GM23338 (cell line): ENCODE data around the gene ZNRF2. TPM values are rescaled to one million over a fixed set of nuclear protein-coding genes. Genes with fewer than 3 reads are reported as not detected.

Experiments
- ATAC-seq: fragments of 200-7000 bp; cut with Tn5 transposase; 3 replicates; pipeline ENCODE4 v1.9.1; 2020
- DNase-seq: peaks from one replicate; pipeline ENCODE4 v3.0.0-alpha.2; 2015; ENCODE audit warnings: low spot score
- H2AFZ ChIP-seq: fragments of 200-600 bp; sonication (generic); 2 replicates; pipeline ENCODE4 v1.8.0; 2016; ENCODE audit warnings: antibody characterized with exemption, mild to moderate bottlenecking, moderate library complexity
- H3F3A ChIP-seq: fragments of 200-600 bp; sonication (generic); replicated peaks from 2 replicates; pipeline ENCODE4 v1.8.0; 2017; ENCODE audit warnings: antibody characterized with exemption, mixed run types, low read depth
- H3K27ac ChIP-seq: fragments of 200-600 bp; sonication (generic); 2 replicates; pipeline ENCODE4 v1.6.1; 2016; ENCODE audit warnings: low read depth
- H3K27me3 ChIP-seq: fragments of 200-600 bp; sonication (generic); 2 replicates; pipeline ENCODE4 v1.8.0; 2016; ENCODE audit warnings: mild to moderate bottlenecking, mixed run types, moderate library complexity; ENCODE audit not compliant: insufficient read depth
- H3K36me3 ChIP-seq: fragments of 200-600 bp; sonication (generic); 2 replicates; pipeline ENCODE4 v1.8.0; 2016; ENCODE audit warnings: mild to moderate bottlenecking; ENCODE audit not compliant: insufficient read depth
- H3K4me1 ChIP-seq: fragments of 200-600 bp; sonication (generic); 2 replicates; pipeline ENCODE4 v1.8.0; 2016; ENCODE audit warnings: mild to moderate bottlenecking, moderate library complexity; ENCODE audit not compliant: insufficient read depth
- H3K4me2 ChIP-seq: fragments of 200-600 bp; sonication (generic); 2 replicates; pipeline ENCODE4 v1.7.1; 2017; ENCODE audit warnings: mixed run types
- H3K4me3 ChIP-seq: fragments of 200-600 bp; sonication (generic); 2 replicates; pipeline ENCODE4 v1.6.1; 2016; ENCODE audit warnings: mixed run types
- H3K79me2 ChIP-seq: fragments of 200-600 bp; sonication (generic); replicated peaks from 2 replicates; pipeline ENCODE4 v1.8.0; 2017; ENCODE audit warnings: mild to moderate bottlenecking; ENCODE audit not compliant: insufficient read depth
- H3K9me2 ChIP-seq: fragments of 200-600 bp; sonication (generic); 2 replicates; pipeline ENCODE4 v1.8.0; 2017; ENCODE audit not compliant: insufficient read depth
- H4K20me1 ChIP-seq: fragments of 200-600 bp; sonication (generic); replicated peaks from 2 replicates; pipeline ENCODE4 v1.8.0; 2017; ENCODE audit warnings: mild to moderate bottlenecking; ENCODE audit not compliant: insufficient read depth
- H3K27ac Mint-ChIP-seq: 2 replicates; pipeline ENCODE4 v1.8.0; 2020; ENCODE audit warnings: inconsistent platforms, mild to moderate bottlenecking, moderate library complexity, mixed read lengths
- H3K27me3 Mint-ChIP-seq: 3 replicates; pipeline ENCODE4 v1.8.0; 2022; ENCODE audit warnings: low read depth, mild to moderate bottlenecking, moderate library complexity, mixed read lengths, inconsistent platforms; ENCODE audit not compliant: insufficient read depth, poor library complexity
- H3K36me3 Mint-ChIP-seq: 3 replicates; pipeline ENCODE4 v1.8.0; 2021; ENCODE audit warnings: low read depth, mild to moderate bottlenecking, inconsistent platforms, moderate library complexity, mixed read lengths
- H3K4me1 Mint-ChIP-seq: 3 replicates; pipeline ENCODE4 v1.8.0; 2020; ENCODE audit warnings: mild to moderate bottlenecking, inconsistent platforms, mixed read lengths
- H3K4me3 Mint-ChIP-seq: 3 replicates; pipeline ENCODE4 v1.8.0; 2021; ENCODE audit warnings: moderate library complexity, mild to moderate bottlenecking, inconsistent platforms, mixed read lengths
- H3K9me3 Mint-ChIP-seq: 3 replicates; pipeline ENCODE4 v1.8.0; 2020; ENCODE audit warnings: moderate library complexity, mild to moderate bottlenecking, inconsistent platforms, mixed read lengths
- CREB1 ChIP-seq: fragments of 250-450 bp; sonication (Bioruptor Pico); IDR thresholded peaks from 2 replicates; pipeline ENCODE4 v1.5.0; 2020; ENCODE audit warnings: low read depth, mild to moderate bottlenecking, moderate library complexity
- EZH2 ChIP-seq: fragments of 200-600 bp; sonication (generic); IDR thresholded peaks from one replicate; pipeline ENCODE4 v1.8.0; 2017; ENCODE audit warnings: antibody characterized with exemption, mild to moderate bottlenecking, low read depth; ENCODE audit not compliant: unreplicated experiment
- EZH2phosphoT487 ChIP-seq: fragments of 200-600 bp; sonication (generic); IDR thresholded peaks from one replicate; pipeline ENCODE4 v1.8.1; 2018; ENCODE audit warnings: antibody characterized with exemption; ENCODE audit not compliant: unreplicated experiment
- JUNB ChIP-seq: IDR thresholded peaks from one replicate; pipeline ENCODE4 v1.6.1; 2016; ENCODE audit warnings: antibody characterized with exemption; ENCODE audit not compliant: unreplicated experiment
- NANOG ChIP-seq: IDR thresholded peaks from 2 replicates; pipeline ENCODE4 v1.6.1; 2016; ENCODE audit warnings: antibody characterized with exemption, borderline replicate concordance
- POLR2AphosphoS5 ChIP-seq: IDR thresholded peaks from 2 replicates; pipeline ENCODE4 v1.6.1; 2016; ENCODE audit warnings: antibody characterized with exemption, low read depth
- STAT1 ChIP-seq: IDR thresholded peaks from one replicate; pipeline ENCODE4 v1.6.1; 2016; ENCODE audit warnings: antibody characterized with exemption; ENCODE audit not compliant: unreplicated experiment
- ZNF114 ChIP-seq: fragments of 250-450 bp; sonication (Bioruptor Pico); IDR thresholded peaks from 2 replicates; pipeline ENCODE4 v1.5.0; 2020; ENCODE audit warnings: mild to moderate bottlenecking, moderate library complexity
- ZNF331 ChIP-seq: fragments of 250-450 bp; sonication (Bioruptor Pico); IDR thresholded peaks from 2 replicates; pipeline ENCODE4 v1.5.0; 2020; ENCODE audit warnings: low read depth, mild to moderate bottlenecking, moderate library complexity
- ZNF462 ChIP-seq: fragments of 250-450 bp; sonication (Bioruptor Pico); IDR thresholded peaks from 2 replicates; pipeline ENCODE4 v1.5.0; 2020; ENCODE audit warnings: mild to moderate bottlenecking, moderate library complexity
- polyA plus RNA-seq: library from polyadenylated mRNA; unstranded; fragments of >200 nt; fragmentation: Nextera tagmentation; extraction: Ambion mirVana; gene quantifications from 2 replicates; pipeline ENCODE4 v1.2.1, GENCODE V29; 2016
- total RNA-seq: library from RNA; depleted of rRNA; stranded (reverse); fragments of >200 nt; shearing (Covaris generic); gene quantifications from 2 replicates; pipeline ENCODE4 v1.2.3, GENCODE V29; 2014
- TF ChIP-seq, protein P1 (sequence below), 2 experiments: fragments of 200-600 bp in 1 of 2; sonication (generic) in 1 of 2; conservative IDR thresholded peaks; 2 replicates each; pipeline versions ENCODE4 v1.5.1 to v1.6.1; 2016 to 2017; ENCODE audit warnings: antibody characterized with exemption in 2 of 2, low read depth in 2 of 2, mild to moderate bottlenecking in 2 of 2, moderate library complexity in 1 of 2
- TF ChIP-seq, protein P2 (sequence below): IDR thresholded peaks from 2 replicates; pipeline ENCODE4 v1.6.1; 2016; ENCODE audit warnings: antibody characterized with exemption
- TF ChIP-seq, protein P3 (sequence below): IDR thresholded peaks from one replicate; pipeline ENCODE4 v1.6.1; 2018; ENCODE audit warnings: antibody characterized with exemption; ENCODE audit not compliant: unreplicated experiment

ZNRF2 gene
- total and polyA plus RNA-seq, 2 experiments from 2014 or later: 6.0 to 34.7 TPM

- Mint-ChIP-seq H3K4me3 (no peak overlapping the region), H3K4me1 (no peaks in the 10 kb centered on the region), H3K27ac (no peak overlapping the region), H3K9me3 (no peaks in the 10 kb centered on the region), H3K27me3 (peaks cover 2% of the 10 kb centered on the region), H3K36me3 (peaks cover 5% of the 10 kb centered on the region; the same call in 2 of the 3 replicates)
- DNase-seq (no peak), ATAC-seq (no peak)
- Histone ChIP-seq H3K4me3 (no peak overlapping the region), H3K27me3 (no peaks in the 10 kb centered on the region), H3K4me1 (no peaks in the 10 kb centered on the region), H2AFZ (no peak overlapping the region), H3K27ac (no peak overlapping the region), H3K9me2 (peaks cover 3% of the 10 kb centered on the region; the same call in 1 of the 2 replicates), H3F3A (no peaks in the 10 kb centered on the region), H3K79me2 (no peaks in the 10 kb centered on the region), H4K20me1 (no peaks in the 10 kb centered on the region), H3K4me2 (no peak overlapping the region), H3K36me3 (no peaks in the 10 kb centered on the region)
- TF ChIP-seq EZH2phosphoT487 (no peak), ZNF331 (CRISPR knock-in tag) (no peak), CREB1 (CRISPR knock-in tag) (no peak), JUNB (no peak), STAT1 (no peak), EZH2 (no peak), ZNF462 (CRISPR knock-in tag) (no peak), ZNF114 (no peak), POLR2AphosphoS5 (no peak), NANOG (no peak)
- TF ChIP-seq, protein P1, sequence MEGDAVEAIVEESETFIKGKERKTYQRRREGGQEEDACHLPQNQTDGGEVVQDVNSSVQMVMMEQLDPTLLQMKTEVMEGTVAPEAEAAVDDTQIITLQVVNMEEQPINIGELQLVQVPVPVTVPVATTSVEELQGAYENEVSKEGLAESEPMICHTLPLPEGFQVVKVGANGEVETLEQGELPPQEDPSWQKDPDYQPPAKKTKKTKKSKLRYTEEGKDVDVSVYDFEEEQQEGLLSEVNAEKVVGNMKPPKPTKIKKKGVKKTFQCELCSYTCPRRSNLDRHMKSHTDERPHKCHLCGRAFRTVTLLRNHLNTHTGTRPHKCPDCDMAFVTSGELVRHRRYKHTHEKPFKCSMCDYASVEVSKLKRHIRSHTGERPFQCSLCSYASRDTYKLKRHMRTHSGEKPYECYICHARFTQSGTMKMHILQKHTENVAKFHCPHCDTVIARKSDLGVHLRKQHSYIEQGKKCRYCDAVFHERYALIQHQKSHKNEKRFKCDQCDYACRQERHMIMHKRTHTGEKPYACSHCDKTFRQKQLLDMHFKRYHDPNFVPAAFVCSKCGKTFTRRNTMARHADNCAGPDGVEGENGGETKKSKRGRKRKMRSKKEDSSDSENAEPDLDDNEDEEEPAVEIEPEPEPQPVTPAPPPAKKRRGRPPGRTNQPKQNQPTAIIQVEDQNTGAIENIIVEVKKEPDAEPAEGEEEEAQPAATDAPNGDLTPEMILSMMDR (conservative IDR thresholded peaks at IDR 0.05; ENCODE audit: low read depth in 2 of 2): no peak
- TF ChIP-seq, protein P2, sequence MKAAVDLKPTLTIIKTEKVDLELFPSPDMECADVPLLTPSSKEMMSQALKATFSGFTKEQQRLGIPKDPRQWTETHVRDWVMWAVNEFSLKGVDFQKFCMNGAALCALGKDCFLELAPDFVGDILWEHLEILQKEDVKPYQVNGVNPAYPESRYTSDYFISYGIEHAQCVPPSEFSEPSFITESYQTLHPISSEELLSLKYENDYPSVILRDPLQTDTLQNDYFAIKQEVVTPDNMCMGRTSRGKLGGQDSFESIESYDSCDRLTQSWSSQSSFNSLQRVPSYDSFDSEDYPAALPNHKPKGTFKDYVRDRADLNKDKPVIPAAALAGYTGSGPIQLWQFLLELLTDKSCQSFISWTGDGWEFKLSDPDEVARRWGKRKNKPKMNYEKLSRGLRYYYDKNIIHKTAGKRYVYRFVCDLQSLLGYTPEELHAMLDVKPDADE: no peak
- TF ChIP-seq, protein P3, sequence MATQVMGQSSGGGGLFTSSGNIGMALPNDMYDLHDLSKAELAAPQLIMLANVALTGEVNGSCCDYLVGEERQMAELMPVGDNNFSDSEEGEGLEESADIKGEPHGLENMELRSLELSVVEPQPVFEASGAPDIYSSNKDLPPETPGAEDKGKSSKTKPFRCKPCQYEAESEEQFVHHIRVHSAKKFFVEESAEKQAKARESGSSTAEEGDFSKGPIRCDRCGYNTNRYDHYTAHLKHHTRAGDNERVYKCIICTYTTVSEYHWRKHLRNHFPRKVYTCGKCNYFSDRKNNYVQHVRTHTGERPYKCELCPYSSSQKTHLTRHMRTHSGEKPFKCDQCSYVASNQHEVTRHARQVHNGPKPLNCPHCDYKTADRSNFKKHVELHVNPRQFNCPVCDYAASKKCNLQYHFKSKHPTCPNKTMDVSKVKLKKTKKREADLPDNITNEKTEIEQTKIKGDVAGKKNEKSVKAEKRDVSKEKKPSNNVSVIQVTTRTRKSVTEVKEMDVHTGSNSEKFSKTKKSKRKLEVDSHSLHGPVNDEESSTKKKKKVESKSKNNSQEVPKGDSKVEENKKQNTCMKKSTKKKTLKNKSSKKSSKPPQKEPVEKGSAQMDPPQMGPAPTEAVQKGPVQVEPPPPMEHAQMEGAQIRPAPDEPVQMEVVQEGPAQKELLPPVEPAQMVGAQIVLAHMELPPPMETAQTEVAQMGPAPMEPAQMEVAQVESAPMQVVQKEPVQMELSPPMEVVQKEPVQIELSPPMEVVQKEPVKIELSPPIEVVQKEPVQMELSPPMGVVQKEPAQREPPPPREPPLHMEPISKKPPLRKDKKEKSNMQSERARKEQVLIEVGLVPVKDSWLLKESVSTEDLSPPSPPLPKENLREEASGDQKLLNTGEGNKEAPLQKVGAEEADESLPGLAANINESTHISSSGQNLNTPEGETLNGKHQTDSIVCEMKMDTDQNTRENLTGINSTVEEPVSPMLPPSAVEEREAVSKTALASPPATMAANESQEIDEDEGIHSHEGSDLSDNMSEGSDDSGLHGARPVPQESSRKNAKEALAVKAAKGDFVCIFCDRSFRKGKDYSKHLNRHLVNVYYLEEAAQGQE: no peak
These were observed 120.8 kb downstream of the ZNRF2 start for GRCh38 chr7:30405179-30405578.
